ENCODE measurements around the gene CCN6.
"Not testable (repeated sequence)": the region's sequence is repeated elsewhere in the genome, so short reads cannot be mapped to it uniquely, and the experiment has no call there.

DNA sequence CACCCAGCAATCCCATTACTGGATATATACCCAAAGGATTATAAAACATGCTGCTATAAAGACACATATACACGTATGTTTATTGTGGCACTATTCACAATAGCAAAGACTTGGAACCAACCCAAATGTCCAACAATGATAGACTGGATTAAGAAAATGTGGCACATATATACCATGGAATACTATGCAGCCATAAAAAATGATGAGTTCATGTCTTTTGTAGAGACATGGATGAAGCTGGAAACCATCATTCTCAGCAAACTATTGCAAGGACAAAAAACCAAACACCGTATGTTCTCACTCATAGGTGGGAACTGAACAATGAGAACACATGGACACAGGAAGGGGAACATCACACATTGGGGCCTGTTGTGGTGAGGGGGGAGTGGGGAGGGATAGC, 52.1 kb downstream of the CCN6 start:
- TF ChIP-seq, protein P1, sequence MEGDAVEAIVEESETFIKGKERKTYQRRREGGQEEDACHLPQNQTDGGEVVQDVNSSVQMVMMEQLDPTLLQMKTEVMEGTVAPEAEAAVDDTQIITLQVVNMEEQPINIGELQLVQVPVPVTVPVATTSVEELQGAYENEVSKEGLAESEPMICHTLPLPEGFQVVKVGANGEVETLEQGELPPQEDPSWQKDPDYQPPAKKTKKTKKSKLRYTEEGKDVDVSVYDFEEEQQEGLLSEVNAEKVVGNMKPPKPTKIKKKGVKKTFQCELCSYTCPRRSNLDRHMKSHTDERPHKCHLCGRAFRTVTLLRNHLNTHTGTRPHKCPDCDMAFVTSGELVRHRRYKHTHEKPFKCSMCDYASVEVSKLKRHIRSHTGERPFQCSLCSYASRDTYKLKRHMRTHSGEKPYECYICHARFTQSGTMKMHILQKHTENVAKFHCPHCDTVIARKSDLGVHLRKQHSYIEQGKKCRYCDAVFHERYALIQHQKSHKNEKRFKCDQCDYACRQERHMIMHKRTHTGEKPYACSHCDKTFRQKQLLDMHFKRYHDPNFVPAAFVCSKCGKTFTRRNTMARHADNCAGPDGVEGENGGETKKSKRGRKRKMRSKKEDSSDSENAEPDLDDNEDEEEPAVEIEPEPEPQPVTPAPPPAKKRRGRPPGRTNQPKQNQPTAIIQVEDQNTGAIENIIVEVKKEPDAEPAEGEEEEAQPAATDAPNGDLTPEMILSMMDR (IDR thresholded peaks at IDR 0.05) = not testable (repeated sequence)
- not testable (repeated sequence) for TF ChIP-seq POLR2A (IDR thresholded peaks at IDR 0.05)
